Limb (tissue), 2 donors: Measurements from ENCODE around the gene PRKACG.
A peak's percentile ranks its signal among the peaks of the same experiment; 100 is the strongest.
"Not testable (repeated sequence)": the region's sequence is repeated elsewhere in the genome, so short reads cannot be mapped to it uniquely, and the experiment has no call there.

Experiments used
- DNase-seq, 2 donors: peaks; one replicate each; pipeline ENCODE4 v3.0.0-alpha.2; 2016; ENCODE audit errors: extremely low spot score in 2 of 2

The PRKACG gene

GRCh38 chr9:69027355-69028097 lies 13.6 kb upstream of the PRKACG start:
- DNase-seq, result peak in 1 of 2 donors; percentile 63

GRCh38 chr9:69023650-69024049 lies 9.7 kb upstream of the PRKACG start:
- DNase-seq, result no peak

DNA sequence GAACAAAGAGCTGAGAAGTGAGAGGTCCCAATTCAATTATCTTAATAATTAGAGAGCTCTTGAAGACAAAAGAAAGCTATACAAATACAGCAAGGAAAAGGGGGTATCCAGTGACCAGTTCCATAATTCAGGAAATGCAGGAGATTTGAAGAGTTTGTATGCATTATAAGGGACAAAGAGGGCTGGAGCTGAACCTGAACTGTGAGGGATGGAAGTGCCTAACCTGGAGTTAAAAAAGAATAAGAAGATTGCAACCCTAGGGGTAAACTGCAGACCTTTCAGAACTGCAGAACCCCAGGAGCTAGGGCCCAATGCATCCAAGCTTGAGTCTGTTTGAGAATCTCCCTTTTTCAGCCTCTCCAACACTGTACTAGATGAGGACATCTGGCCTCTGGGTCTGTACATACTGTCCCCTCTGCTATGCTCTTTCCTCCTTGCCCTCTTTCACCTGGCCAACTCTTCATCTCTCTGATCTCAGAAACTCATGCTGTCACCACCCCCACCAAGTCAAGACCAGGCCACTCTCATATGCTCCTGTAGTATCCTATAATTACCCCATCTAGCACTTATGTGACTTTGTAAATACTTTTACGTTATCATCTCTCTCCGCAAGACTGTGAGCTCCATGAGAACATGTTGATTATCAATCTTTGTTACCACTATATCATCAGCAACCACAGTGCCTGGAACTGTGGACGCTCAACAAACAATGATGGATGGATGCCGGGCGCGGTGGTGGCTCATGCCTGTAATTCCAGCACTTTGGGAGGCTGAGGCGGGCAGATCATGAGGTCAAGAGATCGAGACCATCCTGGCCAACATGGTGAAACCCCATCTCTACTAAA lies 6.6 kb upstream of the PRKACG start:
- DNase-seq, result no peak

DNA sequence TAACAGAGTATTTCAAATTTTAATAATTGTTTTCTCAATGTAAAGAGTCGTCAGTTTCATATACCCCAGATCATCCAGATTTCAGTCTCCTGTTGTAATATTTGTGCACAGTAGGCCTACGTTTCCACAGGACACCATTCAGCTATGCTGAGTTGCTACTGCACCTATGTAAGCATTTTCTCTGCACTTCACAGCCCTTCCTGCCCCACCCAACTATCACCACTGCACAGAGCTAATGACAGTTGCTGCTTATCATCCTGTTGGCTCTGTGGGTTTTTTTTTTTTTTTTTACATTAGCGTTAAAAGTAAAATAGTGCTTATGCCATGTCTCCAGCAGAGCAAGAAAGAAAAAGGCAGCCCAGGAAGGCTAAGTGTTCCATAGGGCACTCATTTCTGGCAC lies 5.9 kb upstream of the PRKACG start:
- DNase-seq, result no peak

- DNase-seq, result no peak
Observed at GRCh38 chr9:69018737-69019136, 4.8 kb upstream of the PRKACG start.

DNA sequence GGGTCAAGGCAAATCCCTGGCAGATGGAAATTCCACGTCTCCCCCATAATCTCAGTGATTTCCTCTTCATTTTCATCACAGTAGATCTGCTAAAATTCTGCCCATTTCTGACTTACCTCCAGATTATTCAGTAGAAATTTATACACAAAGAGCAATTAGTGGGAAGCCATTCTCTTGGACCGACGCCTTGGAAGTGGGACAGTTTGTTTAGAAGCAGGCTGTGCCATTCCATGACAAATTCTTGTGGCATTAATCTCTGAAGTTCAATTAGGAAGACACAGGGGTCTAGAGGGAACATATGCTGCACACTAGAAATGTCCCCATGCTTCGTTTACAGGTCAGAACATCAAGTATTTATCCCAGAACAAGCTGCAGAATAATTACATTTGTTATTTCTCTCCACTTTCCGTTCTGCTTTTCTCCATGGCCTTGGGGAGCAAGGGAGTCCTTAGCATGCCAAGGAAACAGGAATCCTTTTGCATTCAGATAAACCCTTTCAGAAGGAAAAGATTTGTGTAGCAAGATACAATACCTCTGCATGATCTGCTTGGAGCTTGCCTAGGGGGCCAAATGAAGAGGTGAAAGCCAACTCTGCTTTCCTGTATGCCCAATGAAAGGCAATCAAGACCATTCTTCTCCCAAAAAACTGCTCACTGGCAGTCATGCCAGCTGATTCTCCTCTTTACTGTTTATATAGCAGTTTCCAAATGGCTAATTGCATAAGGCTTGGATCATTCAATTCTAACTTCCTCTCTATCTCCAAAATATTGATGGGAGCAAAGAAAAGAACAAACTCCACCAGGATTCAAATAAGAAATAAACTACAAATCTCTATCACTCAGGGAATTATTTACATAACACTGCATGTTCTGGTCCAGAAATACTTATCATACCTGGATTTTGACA lies 2.5 kb upstream of the PRKACG start:
- no peak for DNase-seq

DNA sequence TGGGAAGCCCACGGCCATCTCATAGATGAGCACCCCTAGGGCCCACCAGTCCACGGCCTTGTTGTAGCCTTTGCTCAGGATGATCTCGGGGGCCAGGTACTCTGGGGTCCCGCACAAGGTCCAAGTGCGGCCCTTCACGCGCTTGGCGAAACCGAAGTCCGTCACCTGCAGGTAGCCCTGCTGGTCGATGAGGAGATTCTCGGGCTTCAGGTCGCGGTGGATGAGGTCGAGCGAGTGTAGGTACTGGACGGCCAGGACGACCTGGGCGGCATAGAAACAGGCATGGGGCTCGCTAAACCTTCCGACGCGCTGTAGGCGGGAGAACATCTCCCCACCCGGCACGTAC lies 558 bp downstream of the PRKACG start:
- DNase-seq, result no peak

DNA sequence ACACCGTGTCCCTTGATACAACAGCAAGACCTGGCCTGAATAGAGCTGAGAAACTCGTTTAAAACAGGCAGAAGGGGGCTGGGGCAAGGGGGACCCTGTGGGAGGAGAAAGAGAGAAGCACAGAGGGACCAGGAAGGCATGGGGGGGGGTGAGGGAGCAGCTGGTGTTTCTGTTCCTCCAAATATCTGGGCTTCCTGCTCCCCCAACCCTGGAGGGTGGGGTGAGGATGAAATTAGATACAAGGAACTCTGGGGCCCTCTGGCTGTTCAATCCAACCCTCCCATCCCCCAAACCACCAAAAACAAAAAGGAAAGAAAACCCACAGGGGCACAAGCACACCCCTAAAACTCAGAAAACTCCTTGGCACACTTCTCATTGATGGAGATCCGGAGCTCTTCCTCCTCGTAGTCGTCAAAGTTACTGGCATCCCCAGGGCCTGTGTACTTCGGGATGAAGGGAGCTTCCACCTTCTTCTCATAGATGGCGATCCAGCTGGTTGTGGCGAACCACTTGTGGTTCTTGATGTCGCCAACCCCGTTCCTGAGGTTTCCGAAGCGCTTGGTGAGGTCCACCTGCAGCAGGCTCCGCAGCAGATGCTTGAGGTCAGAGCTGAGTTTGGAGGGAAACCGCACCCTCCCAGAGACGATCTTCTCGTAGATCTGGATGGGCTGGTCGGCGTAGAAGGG lies 1.1 kb downstream of the PRKACG start:
- no peak for DNase-seq

- no peak for DNase-seq
Observed at GRCh38 chr9:69009708-69010107, 4.2 kb downstream of the PRKACG start.

DNA sequence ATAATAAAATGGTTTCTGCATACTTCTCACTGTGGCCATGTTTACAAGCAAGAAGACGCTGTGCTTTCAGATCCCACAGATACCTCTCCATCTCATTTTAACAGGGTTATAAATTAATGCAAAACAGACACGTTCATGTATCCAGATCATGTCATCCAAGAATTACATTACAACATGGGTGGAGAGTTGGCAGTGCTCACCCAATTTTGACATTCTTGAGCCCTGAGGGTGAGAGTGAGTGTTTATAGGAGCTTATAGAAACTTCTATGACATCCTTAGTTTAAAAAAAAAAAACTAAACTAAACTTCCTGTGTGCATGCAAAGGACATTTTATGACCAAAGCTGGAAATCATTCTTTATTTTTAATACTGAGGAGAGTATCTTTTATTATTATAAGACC lies 9.1 kb downstream of the PRKACG start:
- DNase-seq, result peak in 1 of 2 donors; percentile 30

DNA sequence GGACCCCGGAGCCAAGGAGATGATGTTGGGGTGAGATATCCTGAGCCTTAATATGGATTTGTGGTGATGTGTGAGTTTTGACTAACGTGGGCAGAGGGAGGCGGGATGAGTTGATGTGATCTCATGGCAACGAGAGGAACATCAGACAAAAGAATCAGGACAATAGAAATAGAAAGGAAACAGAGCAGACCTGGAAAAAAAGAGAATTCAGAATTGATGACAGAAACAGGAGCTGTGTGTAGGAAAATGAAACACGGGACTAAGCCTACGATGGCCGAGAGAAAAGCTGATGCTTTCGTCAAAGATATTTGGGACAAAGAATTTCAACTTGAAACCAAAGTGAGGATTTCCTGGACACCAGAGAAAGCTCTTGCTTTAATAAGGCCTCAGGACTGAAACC lies 10.9 kb downstream of the PRKACG start:
- no peak for DNase-seq

- DNase-seq, result no peak
Observed at GRCh38 chr9:69001921-69002320, 12.0 kb downstream of the PRKACG start.

- DNase-seq, result peak; percentile 68 to 79
Observed at GRCh38 chr9:68999393-69000105, 14.4 kb downstream of the PRKACG start.

DNA sequence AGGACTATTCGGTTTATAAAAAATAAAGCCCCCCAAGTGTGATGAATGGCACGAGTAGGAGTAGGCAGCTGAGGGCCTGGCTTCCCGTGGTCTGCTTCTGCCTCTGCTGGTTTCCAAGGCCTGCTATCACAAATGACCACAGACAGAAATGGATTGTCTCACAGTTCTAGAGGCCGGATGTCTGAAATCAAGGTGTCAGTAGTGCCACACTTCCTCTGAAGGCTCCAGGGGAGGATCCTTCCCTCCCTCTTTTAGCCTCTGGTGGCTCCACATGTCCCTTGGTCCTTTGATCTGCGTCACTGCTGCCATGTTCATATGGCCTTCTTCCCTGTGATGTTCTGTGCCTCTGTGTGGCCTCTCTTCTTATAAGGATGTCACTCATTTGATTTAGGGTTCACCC lies 15.1 kb downstream of the PRKACG start:
- no peak for DNase-seq

DNA sequence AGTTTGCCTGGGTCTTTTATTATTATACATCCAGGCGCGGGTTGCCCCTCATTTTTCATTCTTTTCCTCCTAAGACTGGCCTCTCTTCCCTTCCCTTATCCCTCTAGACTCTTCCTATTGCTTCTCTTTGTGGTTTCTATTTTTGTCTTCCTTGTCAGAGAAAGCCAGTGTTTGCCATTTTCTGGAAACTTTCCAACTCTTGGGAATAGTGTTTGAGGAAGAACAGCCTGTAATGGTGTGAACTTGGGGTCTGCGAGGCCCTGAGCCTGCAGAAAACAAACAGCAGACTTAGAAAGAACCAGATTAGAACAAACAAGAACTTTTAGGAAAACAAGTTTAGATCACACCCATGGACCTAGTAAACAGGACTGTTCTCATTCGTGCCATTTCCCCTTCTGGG lies 15.5 kb downstream of the PRKACG start:
- no peak for DNase-seq

DNA sequence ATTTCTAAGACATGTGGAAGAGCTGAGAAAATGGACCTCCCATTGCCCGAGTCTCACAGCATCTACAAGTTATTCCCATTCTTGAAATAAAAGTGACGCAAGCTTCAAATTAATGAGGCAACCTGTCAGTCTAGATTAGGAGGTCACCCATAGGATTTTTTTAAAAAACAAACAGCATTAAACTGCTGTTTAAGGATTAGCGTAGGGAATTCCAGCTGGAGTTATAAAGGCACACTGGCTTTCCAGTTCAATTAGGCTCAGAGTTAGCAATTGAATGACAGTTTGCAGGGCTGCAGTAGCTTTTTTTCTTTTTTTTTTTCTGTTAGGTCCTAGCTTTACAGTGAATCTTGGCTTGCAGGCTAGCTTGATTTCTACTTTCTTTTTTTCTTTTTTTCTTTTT lies 16.2 kb downstream of the PRKACG start:
- no peak for DNase-seq

- DNase-seq, result no peak
Observed at GRCh38 chr9:68996462-68996861, 17.5 kb downstream of the PRKACG start.

DNA sequence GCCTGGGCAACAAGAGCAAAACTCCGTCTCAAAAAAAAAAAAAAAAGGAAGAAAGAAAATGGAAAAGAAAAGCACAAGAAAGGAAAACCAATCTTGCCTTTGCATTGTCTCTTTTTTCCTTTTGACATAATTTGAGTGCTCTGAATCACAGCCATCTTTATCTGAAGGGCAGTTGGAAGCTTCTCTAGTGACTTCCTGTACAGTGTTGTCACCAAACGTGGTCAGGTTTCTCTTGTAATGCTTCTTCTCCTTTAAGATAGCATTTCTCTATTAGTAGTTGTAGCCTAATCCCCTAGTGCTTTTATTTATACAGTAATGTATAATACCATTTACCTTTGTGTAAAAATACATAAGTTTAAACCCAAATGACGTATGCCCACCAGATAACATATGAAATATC lies 18.1 kb downstream of the PRKACG start:
- no peak for DNase-seq

- DNase-seq, result no peak
Observed at GRCh38 chr9:68991457-68991856, 22.5 kb downstream of the PRKACG start.

DNA sequence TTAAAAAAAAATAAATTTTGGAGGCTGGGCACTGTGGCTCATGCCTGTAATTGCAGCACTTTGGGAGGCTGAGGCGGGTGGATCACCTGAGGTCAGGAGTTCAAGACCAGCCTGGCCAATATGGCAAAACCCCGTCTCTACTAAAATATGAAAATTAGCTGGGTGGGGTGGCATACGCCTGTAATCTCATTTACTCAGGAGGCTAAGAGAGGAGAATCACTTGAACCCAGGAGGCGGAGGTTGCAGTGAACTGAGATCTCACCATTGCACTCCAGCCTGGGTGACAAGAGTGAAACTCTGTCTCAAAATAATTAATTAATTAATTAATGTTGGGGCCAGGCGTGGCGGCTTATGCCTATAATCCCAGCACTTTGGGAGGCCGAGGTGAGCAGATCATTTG lies 27.0 kb downstream of the PRKACG start:
- not testable (repeated sequence) for DNase-seq
